Measurements from ENCODE around the gene LRRN4. TPM values are rescaled to one million over a fixed set of nuclear protein-coding genes. Genes with fewer than 3 reads are reported as not detected.

The LRRN4 gene
- not detected for polyA plus RNA-seq (2012; ENCODE audit: insufficient read length, low read depth)

DNA sequence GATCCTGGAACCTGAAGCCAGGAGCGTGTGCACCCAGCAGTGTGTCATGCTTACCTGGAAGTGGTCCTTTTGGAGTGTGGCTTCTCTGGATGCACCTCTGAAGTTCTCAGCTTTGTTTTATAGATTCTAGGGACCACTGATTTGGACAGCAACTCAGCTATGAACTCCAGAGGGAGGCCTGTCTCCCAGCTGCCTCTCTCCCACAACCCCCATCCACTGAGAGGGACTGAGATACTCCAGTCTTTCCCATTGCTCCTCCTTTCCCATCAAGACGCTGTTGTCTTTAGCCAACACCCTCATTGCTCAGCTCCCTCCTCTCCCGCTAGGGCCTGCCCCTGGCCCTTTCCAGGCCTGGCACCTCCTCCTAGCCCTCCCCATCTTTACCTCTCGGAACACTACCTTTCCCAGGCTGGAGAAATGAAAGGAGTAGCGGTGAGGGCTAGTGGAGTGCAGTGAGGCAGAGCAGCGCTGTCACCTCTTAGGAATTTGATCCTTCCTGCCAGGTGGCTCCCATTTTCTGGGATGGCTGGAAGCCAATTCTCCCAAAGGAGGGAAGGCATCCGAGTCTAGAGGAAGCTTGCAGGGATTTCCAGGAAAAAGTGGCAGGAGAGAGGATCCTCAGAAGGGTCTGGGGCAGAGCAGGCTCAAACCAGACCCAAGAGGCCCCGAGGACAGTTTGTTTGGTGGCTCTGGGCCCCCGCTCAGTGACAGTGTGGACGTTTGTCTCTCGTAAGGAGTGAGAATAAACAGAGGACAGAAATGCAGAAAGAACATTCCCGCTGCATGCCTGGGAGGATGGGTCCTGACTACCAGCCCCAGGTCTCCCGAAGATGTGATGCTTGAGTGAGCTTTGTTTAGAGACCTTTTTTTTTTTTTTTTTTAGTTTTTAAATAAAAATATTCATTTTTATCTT lies at the start of gene LRRN4:
Gene LRRN4, minus strand, starts transcription at position 285 of the 913 bp plus-strand sequence. CDS start 1,261 bp downstream, outside the sequence.
- TF ChIP-seq REST (IDR thresholded peaks at IDR 0.05; ENCODE audit: insufficient read depth in 1 of 2, low read depth in 2 of 2, low read length in 2 of 2) (peak in 1 of 2 experiments; percentile 28; a peak in 1 of 4 replicates), SIN3A (IDR thresholded peaks at IDR 0.05; ENCODE audit: borderline replicate concordance, insufficient read depth, low read length) (no peak)

GRCh38 chr20:6103301-6103700 lies 49.4 kb upstream of the LRRN4 start:
- TF ChIP-seq FOXP2 (optimal IDR thresholded peaks at IDR 0.05; ENCODE audit: borderline replicate concordance, extremely low read depth, extremely low read length, insufficient read depth) (no peak), REST (IDR thresholded peaks at IDR 0.05; ENCODE audit: insufficient read depth in 1 of 2, low read depth in 2 of 2, low read length in 2 of 2) (no peak), SIN3A (IDR thresholded peaks at IDR 0.05; ENCODE audit: borderline replicate concordance, insufficient read depth, low read length) (no peak), POLR2AphosphoS5 (IDR thresholded peaks at IDR 0.05; ENCODE audit: low read depth, low read length) (no peak), TAF1 (IDR thresholded peaks at IDR 0.05; ENCODE audit: borderline replicate concordance, insufficient read depth, low read length) (no peak)

DNA sequence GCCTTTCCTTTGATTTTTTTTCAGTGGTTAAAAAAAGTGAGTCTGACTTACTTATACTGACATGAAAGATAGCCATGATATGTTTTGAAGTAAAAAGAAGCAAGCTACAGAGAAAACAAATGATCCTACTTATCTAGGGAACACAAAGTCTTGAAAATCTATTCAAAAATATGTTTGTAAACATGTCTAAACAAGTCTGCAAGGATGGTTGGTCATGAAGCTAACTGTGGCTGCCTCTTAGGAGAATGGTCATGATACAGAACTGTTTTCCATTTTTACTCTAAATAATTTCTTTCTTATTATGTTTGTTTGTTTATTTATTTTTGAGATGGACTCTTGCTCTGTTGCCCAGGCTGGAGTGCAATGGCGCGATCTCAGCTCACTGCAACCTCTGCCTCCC lies 47.5 kb upstream of the LRRN4 start:
- no peak for TF ChIP-seq TAF1 (IDR thresholded peaks at IDR 0.05; ENCODE audit: borderline replicate concordance, insufficient read depth, low read length)

GRCh38 chr20:6100246-6100645 lies 46.4 kb upstream of the LRRN4 start:
- TF ChIP-seq POLR2AphosphoS5 (IDR thresholded peaks at IDR 0.05; ENCODE audit: low read depth, low read length) (no peak), REST (IDR thresholded peaks at IDR 0.05; ENCODE audit: insufficient read depth in 1 of 2, low read depth in 2 of 2, low read length in 2 of 2) (no peak), SIN3A (IDR thresholded peaks at IDR 0.05; ENCODE audit: borderline replicate concordance, insufficient read depth, low read length) (no peak), FOXP2 (optimal IDR thresholded peaks at IDR 0.05; ENCODE audit: borderline replicate concordance, extremely low read depth, extremely low read length, insufficient read depth) (no peak), TAF1 (IDR thresholded peaks at IDR 0.05; ENCODE audit: borderline replicate concordance, insufficient read depth, low read length) (no peak)

GRCh38 chr20:6099819-6100218 lies 46.0 kb upstream of the LRRN4 start:
- TF ChIP-seq SIN3A (IDR thresholded peaks at IDR 0.05; ENCODE audit: borderline replicate concordance, insufficient read depth, low read length) (no peak), TAF1 (IDR thresholded peaks at IDR 0.05; ENCODE audit: borderline replicate concordance, insufficient read depth, low read length) (no peak), REST (IDR thresholded peaks at IDR 0.05; ENCODE audit: insufficient read depth in 1 of 2, low read depth in 2 of 2, low read length in 2 of 2) (no peak), POLR2AphosphoS5 (IDR thresholded peaks at IDR 0.05; ENCODE audit: low read depth, low read length) (no peak), FOXP2 (optimal IDR thresholded peaks at IDR 0.05; ENCODE audit: borderline replicate concordance, extremely low read depth, extremely low read length, insufficient read depth) (no peak)

Measured in PFSK-1 (cell line).